ENCODE measurements around the gene GRIK4. TPM values are rescaled to one million over a fixed set of nuclear protein-coding genes. Genes with fewer than 3 reads are reported as not detected.

GRIK4 gene
- total and polyA plus RNA-seq, 11 donors, result 0.04 to 0.45 (median 0.12) TPM; not detected in 6

- 63 to 72% (median 70%) methylated on average over 9 of the region's 9 CpGs for WGBS, 4 donors
- TF ChIP-seq CTCF (IDR thresholded peaks at IDR 0.05) (no peak), POLR2A (IDR thresholded peaks at IDR 0.05) (no peak)
- no peaks in the 10 kb centered on the region for H3K36me3 ChIP-seq
- H3K27me3 ChIP-seq, result peaks cover 0 to 46% (median 8%) of the 10 kb centered on the region in 9 donors
- DNase-seq (no peak), ATAC-seq (no peak)
- no peak overlapping the region for H3K4me3 ChIP-seq
- H3K9me3 ChIP-seq, result no peaks in the 10 kb centered on the region
- H3K4me1 ChIP-seq, result no peaks in the 10 kb centered on the region
- intact Hi-C loops (cut with DNase I), result loop anchor here in 2 of 10 donors (10.0 kb wide), 3 partner anchors 133 to 533 kb away; no protein-coding TSS in a partner anchor
- no peak overlapping the region for H3K27ac ChIP-seq
These were observed 150.6 kb downstream of the GRIK4 start for GRCh38 chr11:120662071-120662676.

GRCh38 chr11:120663142-120663541 lies 151.6 kb downstream of the GRIK4 start:
- Histone ChIP-seq H3K4me1 (no peaks in the 10 kb centered on the region), H3K27ac (no peak overlapping the region), H3K4me3 (no peak overlapping the region), H3K27me3 (peaks cover 0 to 56% (median 8%) of the 10 kb centered on the region in 9 donors), H3K36me3 (no peaks in the 10 kb centered on the region), H3K9me3 (no peaks in the 10 kb centered on the region)
- no peak for TF ChIP-seq POLR2A (IDR thresholded peaks at IDR 0.05)
- TF ChIP-seq CTCF (IDR thresholded peaks at IDR 0.05), result no peak
- WGBS, 4 donors, result 52 to 72% (median 63%) methylated on average over 2 of the region's 2 CpGs
- no peak for DNase-seq
- intact Hi-C loops (cut with DNase I), result loop anchor here in 2 of 10 donors (10.0 kb wide), 3 partner anchors 132 to 532 kb away; no protein-coding TSS in a partner anchor
- no peak for ATAC-seq

- Histone ChIP-seq H3K27ac (no peak overlapping the region), H3K9me3 (no peaks in the 10 kb centered on the region), H3K36me3 (no peaks in the 10 kb centered on the region), H3K27me3 (peaks cover 0 to 62% (median 8%) of the 10 kb centered on the region in 9 donors), H3K4me3 (no peak overlapping the region), H3K4me1 (no peaks in the 10 kb centered on the region)
- 55 to 75% (median 61%) methylated on average over 10 of the region's 10 CpGs for WGBS, 4 donors
- no peak for DNase-seq
- TF ChIP-seq POLR2A (IDR thresholded peaks at IDR 0.05), result no peak
- TF ChIP-seq CTCF (IDR thresholded peaks at IDR 0.05), result no peak
- intact Hi-C loops (cut with DNase I), result loop anchor here in 2 of 10 donors (10.0 kb wide), 3 partner anchors 129 to 529 kb away; no protein-coding TSS in a partner anchor
- ATAC-seq, result no peak
These were observed 154.6 kb downstream of the GRIK4 start for GRCh38 chr11:120666121-120666639.

GRCh38 chr11:120667281-120667680 lies 155.7 kb downstream of the GRIK4 start:
- no peaks in the 10 kb centered on the region for H3K4me1 ChIP-seq
- H3K9me3 ChIP-seq, result peaks cover 0 to 7% (median 0%) of the 10 kb centered on the region in 12 donors
- H3K27me3 ChIP-seq, result peaks cover 0 to 62% (median 8%) of the 10 kb centered on the region in 9 donors
- DNase-seq (peak in 4 of 5 donors; percentile 14 to 58 (median 39)), ATAC-seq (peak in 3 of 4 donors; percentile 34 to 69 (median 38))
- TF ChIP-seq CTCF (IDR thresholded peaks at IDR 0.05), result no peak
- 16 to 33% (median 31%) methylated on average over 13 to 14 of the region's 14 CpGs for WGBS, 4 donors
- intact Hi-C loops (cut with DNase I), result loop anchor here in 2 of 10 donors (10.0 kb wide), 3 partner anchors 128 to 528 kb away; no protein-coding TSS in a partner anchor
- H3K36me3 ChIP-seq, result no peaks in the 10 kb centered on the region
- no peak overlapping the region for H3K27ac ChIP-seq
- H3K4me3 ChIP-seq, result no peak overlapping the region
